ENCODE results near the gene CHCHD6.

CHCHD6 gene

DNA sequence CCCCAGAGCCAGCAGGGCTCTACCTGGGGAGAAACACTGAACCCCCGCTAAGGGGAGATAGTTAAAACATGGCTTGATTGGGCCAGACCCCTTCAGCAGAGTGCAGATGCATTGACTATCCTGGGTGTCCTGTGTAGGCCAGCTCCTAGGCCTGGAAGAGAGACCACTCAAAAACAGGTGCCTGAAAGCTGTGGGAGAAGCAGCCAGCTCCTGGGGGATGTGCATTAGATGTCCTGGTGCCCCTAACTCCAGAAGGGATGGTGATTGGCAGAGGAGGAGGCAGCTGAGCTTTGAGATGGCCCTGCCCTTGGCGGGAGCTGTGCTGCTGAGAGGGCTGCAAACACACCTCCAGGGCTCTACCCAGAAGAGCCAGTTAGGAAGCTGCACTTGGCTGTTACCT is 189.6 kb downstream of the CHCHD6 start:
- Histone ChIP-seq H3K4me2 (ENCODE audit: low read length) (no peak overlapping the region), H3K4me3 (ENCODE audit: low read depth, low read length) (no peak overlapping the region), H3K27me3 (ENCODE audit: control insufficient read depth, insufficient read depth, low read length) (no peaks in the 10 kb centered on the region), H3K36me3 (ENCODE audit: control insufficient read depth, insufficient read depth, low read length) (no peaks in the 10 kb centered on the region), H2AFZ (no peak overlapping the region), H3K27ac (no peak overlapping the region), H3K9me3 (ENCODE audit: control insufficient read depth, low read length) (no peaks in the 10 kb centered on the region), H3K79me2 (no peaks in the 10 kb centered on the region), H3K4me1 (no peaks in the 10 kb centered on the region), H3K9ac (no peak overlapping the region)
- TF ChIP-seq, protein P1, sequence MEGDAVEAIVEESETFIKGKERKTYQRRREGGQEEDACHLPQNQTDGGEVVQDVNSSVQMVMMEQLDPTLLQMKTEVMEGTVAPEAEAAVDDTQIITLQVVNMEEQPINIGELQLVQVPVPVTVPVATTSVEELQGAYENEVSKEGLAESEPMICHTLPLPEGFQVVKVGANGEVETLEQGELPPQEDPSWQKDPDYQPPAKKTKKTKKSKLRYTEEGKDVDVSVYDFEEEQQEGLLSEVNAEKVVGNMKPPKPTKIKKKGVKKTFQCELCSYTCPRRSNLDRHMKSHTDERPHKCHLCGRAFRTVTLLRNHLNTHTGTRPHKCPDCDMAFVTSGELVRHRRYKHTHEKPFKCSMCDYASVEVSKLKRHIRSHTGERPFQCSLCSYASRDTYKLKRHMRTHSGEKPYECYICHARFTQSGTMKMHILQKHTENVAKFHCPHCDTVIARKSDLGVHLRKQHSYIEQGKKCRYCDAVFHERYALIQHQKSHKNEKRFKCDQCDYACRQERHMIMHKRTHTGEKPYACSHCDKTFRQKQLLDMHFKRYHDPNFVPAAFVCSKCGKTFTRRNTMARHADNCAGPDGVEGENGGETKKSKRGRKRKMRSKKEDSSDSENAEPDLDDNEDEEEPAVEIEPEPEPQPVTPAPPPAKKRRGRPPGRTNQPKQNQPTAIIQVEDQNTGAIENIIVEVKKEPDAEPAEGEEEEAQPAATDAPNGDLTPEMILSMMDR (IDR thresholded peaks at IDR 0.05) = no peak

DNA sequence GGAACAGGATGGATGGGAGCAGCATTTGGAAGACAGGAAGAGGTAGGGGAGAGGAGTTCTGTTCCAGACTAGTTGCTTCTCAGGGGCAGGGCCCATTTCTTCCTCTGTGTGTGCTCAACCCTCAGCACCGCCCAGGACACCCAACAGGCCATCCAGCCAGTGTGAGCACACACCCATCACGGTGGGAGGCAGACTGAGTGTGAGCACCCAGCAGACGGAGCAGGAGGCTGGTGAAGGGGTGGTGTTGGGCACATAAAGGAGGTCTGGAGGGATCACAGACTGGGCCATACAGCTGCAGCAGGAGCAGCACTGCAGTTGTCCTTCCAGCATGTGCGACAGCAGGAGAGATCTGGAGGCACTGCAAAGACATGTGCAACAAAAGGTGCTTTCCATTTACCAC is 190.4 kb downstream of the CHCHD6 start:
- H3K79me2 ChIP-seq = no peaks in the 10 kb centered on the region
- H3K9me3 ChIP-seq (ENCODE audit: control insufficient read depth, low read length) = no peaks in the 10 kb centered on the region
- no peak overlapping the region for H3K27ac ChIP-seq
- H3K36me3 ChIP-seq (ENCODE audit: control insufficient read depth, insufficient read depth, low read length) = no peaks in the 10 kb centered on the region
- no peak overlapping the region for H2AFZ ChIP-seq
- no peak overlapping the region for H3K4me2 ChIP-seq (ENCODE audit: low read length)
- no peaks in the 10 kb centered on the region for H3K4me1 ChIP-seq
- no peaks in the 10 kb centered on the region for H3K27me3 ChIP-seq (ENCODE audit: control insufficient read depth, insufficient read depth, low read length)
- TF ChIP-seq, protein P1 (IDR thresholded peaks at IDR 0.05) = no peak
- no peak overlapping the region for H3K4me3 ChIP-seq (ENCODE audit: low read depth, low read length)
- H3K9ac ChIP-seq = no peak overlapping the region

DNA sequence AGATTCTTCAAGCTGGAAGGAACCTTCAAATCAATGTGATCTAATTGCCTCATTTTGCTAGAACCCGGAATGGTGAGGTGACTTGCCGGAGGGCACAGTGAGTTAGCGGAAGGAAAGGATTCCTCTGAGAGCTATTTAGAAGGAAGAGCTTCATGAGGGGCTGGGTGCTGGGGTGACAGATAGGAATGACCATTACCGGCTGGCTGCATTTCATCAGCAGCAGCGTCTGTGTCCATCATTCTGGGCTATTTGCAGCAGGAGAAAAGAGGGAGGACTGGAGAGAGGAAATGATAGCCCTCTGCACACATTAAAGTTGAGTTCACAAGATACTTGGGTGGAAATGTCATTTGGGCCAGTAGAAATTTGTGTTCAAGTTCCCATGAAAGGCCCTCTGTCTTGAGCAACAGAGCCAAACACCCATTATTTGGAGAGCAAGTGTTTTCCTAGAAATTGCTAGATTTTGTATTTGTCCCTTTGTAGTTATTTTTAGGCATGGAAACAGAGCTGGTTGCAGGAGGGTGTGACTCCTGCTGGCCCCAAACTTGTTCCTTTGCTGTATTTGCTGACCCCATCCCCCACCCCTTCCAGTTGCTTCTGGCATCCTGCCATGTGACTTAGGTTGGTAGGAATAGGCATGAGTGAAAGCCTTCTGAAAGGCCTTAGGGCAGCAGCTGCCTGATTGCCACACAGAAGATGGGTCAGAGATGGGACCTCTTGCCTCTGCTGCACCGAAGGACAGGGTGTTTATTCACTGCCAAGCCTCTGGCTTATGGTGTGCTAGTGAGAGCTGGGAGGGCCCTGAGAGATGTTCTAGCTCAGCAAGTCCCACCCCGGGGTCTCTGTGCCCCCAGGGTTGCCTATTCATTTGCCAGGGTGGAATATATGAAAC is 191.4 kb downstream of the CHCHD6 start:
- Histone ChIP-seq H3K4me3 (ENCODE audit: low read depth, low read length) (no peak overlapping the region), H3K79me2 (no peaks in the 10 kb centered on the region), H3K4me2 (ENCODE audit: low read length) (no peak overlapping the region), H3K36me3 (ENCODE audit: control insufficient read depth, insufficient read depth, low read length) (no peaks in the 10 kb centered on the region), H2AFZ (no peak overlapping the region), H3K27me3 (ENCODE audit: control insufficient read depth, insufficient read depth, low read length) (no peaks in the 10 kb centered on the region), H3K9me3 (ENCODE audit: control insufficient read depth, low read length) (no peaks in the 10 kb centered on the region), H3K9ac (no peak overlapping the region), H3K4me1 (no peaks in the 10 kb centered on the region), H3K27ac (no peak overlapping the region)
- TF ChIP-seq, protein P1 (IDR thresholded peaks at IDR 0.05) = no peak

DNA sequence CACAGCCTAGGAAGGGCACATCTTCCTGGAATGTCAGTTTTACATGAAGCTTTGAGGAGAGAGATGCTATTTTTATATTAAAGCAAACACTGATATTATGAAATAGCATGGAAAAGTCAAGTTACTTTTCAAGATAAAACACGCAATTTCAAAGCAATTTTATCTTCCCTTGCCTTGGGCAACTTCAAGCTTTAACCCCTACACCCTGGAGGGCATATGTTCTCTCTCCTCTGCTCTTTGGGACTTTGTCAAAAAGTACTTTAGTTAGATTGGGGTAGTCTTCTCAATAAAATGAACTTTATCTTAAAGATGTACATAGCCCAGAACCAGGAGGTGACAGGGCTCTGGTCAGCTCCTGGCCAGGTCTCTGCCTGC is 192.0 kb downstream of the CHCHD6 start:
- no peaks in the 10 kb centered on the region for H3K9me3 ChIP-seq (ENCODE audit: control insufficient read depth, low read length)
- no peaks in the 10 kb centered on the region for H3K36me3 ChIP-seq (ENCODE audit: control insufficient read depth, insufficient read depth, low read length)
- no peak overlapping the region for H3K4me3 ChIP-seq (ENCODE audit: low read depth, low read length)
- H3K4me2 ChIP-seq (ENCODE audit: low read length) = no peak overlapping the region
- TF ChIP-seq, protein P1 (IDR thresholded peaks at IDR 0.05) = no peak
- no peak overlapping the region for H3K27ac ChIP-seq
- no peaks in the 10 kb centered on the region for H3K27me3 ChIP-seq (ENCODE audit: control insufficient read depth, insufficient read depth, low read length)
- H3K9ac ChIP-seq = no peak overlapping the region
- no peaks in the 10 kb centered on the region for H3K79me2 ChIP-seq
- H3K4me1 ChIP-seq = no peaks in the 10 kb centered on the region
- H2AFZ ChIP-seq = no peak overlapping the region

DNA sequence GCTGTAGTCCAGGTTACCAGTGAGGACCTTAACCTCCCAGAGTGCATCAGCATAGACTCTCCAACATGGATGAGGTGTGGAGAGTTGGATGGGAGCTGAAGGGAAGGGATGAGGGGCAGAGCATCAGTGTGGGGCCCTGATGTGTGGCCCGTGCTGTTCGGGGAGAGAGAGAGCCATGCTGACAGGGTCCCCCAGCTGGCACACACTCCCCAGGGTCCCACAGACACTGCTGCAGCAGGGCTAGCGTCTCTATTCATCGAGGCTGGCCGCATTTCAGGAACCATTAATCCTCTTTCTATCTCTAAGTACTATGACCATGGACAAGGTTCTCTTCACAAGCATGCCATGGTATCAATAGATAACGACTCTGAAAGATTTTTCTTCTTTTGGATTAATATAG is 192.9 kb downstream of the CHCHD6 start:
- Histone ChIP-seq H3K4me2 (ENCODE audit: low read length) (no peak overlapping the region), H3K27me3 (ENCODE audit: control insufficient read depth, insufficient read depth, low read length) (no peaks in the 10 kb centered on the region), H3K9ac (no peak overlapping the region), H3K36me3 (ENCODE audit: control insufficient read depth, insufficient read depth, low read length) (no peaks in the 10 kb centered on the region), H3K4me3 (ENCODE audit: low read depth, low read length) (no peak overlapping the region), H3K27ac (no peak overlapping the region), H3K9me3 (ENCODE audit: control insufficient read depth, low read length) (no peaks in the 10 kb centered on the region), H3K79me2 (no peaks in the 10 kb centered on the region), H2AFZ (no peak overlapping the region), H3K4me1 (no peaks in the 10 kb centered on the region)
- TF ChIP-seq, protein P1 (IDR thresholded peaks at IDR 0.05) = no peak
